WTC11 (cell line): ENCODE results near the gene HSD17B8. TPM values are rescaled to one million over a fixed set of nuclear protein-coding genes. Genes with fewer than 3 reads are reported as not detected.
"Not testable (repeated sequence)": the region's sequence is repeated elsewhere in the genome, so short reads cannot be mapped to it uniquely, and the experiment has no call there.

ENCODE experiments used
- ATAC-seq: fragments of 200-7000 bp; cut with Tn5 transposase; 2 replicates; pipeline ENCODE4 v1.10.0; 2021; ENCODE audit warnings: mild to moderate bottlenecking, moderate library complexity
- CTCF ChIA-PET: fragments of 300-600 bp; sonication (Branson Sonifier 250); formaldehyde crosslinking; loops from one replicate; lab custom pipeline; 2021; ENCODE audit warnings: antibody characterized with exemption; lab: Charles Lee
- POLR2A ChIA-PET: fragments of 350-600 bp; sonication (Branson Sonifier 250); formaldehyde crosslinking; loops from one replicate; lab custom pipeline; 2021; ENCODE audit warnings: antibody characterized with exemption; lab: Charles Lee
- DNase-seq: peaks from one replicate; pipeline ENCODE4 v3.0.0; 2021; ENCODE audit warnings: low spot score
- H3K27ac Mint-ChIP-seq: 2 replicates; pipeline ENCODE4 v1.8.0; 2021; ENCODE audit warnings: mixed read lengths
- H3K27me3 Mint-ChIP-seq: 2 replicates; pipeline ENCODE4 v1.8.0; 2021; ENCODE audit warnings: low read depth, mild to moderate bottlenecking, moderate library complexity, mixed read lengths
- H3K36me3 Mint-ChIP-seq: 2 replicates; pipeline ENCODE4 v1.8.0; 2021; ENCODE audit warnings: mixed read lengths
- H3K4me1 Mint-ChIP-seq: 2 replicates; pipeline ENCODE4 v1.8.0; 2022; ENCODE audit warnings: mixed read lengths
- H3K4me3 Mint-ChIP-seq: 2 replicates; pipeline ENCODE4 v1.8.0; 2021; ENCODE audit warnings: mild to moderate bottlenecking, moderate library complexity, mixed read lengths
- H3K9me3 Mint-ChIP-seq: 2 replicates; pipeline ENCODE4 v1.8.0; 2021; ENCODE audit warnings: mixed read lengths
- E2F5 ChIP-seq: sonication (generic); formaldehyde crosslinking; IDR thresholded peaks from 2 replicates; pipeline ENCODE4 v1.8.1; 2022; ENCODE audit warnings: mild to moderate bottlenecking, moderate library complexity, missing genetic modification reagents
- ERG ChIP-seq: fragments of 250-450 bp; sonication (Bioruptor Pico); IDR thresholded peaks from 2 replicates; pipeline ENCODE4 v1.8.0; 2021; ENCODE audit warnings: mild to moderate bottlenecking
- JUN ChIP-seq: sonication (generic); formaldehyde crosslinking; IDR thresholded peaks from 2 replicates; pipeline ENCODE4 v1.8.0; 2023; ENCODE audit warnings: mild to moderate bottlenecking, missing genetic modification reagents
- NFE2L1 ChIP-seq: sonication (generic); formaldehyde crosslinking; IDR thresholded peaks from 2 replicates; pipeline ENCODE4 v1.8.1; 2023; ENCODE audit warnings: missing genetic modification reagents
- NR2C2 ChIP-seq: sonication (generic); formaldehyde crosslinking; IDR thresholded peaks from 2 replicates; pipeline ENCODE4 v1.8.0; 2022; ENCODE audit warnings: mild to moderate bottlenecking, missing genetic modification reagents
- SMAD3 ChIP-seq: sonication (generic); formaldehyde crosslinking; IDR thresholded peaks from 2 replicates; pipeline ENCODE4 v1.8.0; 2022; ENCODE audit warnings: missing genetic modification reagents, mild to moderate bottlenecking, borderline replicate concordance
- SOX15 ChIP-seq: fragments of 250-450 bp; sonication (Bioruptor Pico); IDR thresholded peaks from 2 replicates; pipeline ENCODE4 v1.9.0; 2021; ENCODE audit warnings: mild to moderate bottlenecking
- TEAD4 ChIP-seq: sonication (generic); formaldehyde crosslinking; IDR thresholded peaks from 2 replicates; pipeline ENCODE4 v1.8.0; 2022; ENCODE audit warnings: mild to moderate bottlenecking, missing genetic modification reagents
- TP53 ChIP-seq: sonication (generic); formaldehyde crosslinking; IDR thresholded peaks from 2 replicates; pipeline ENCODE4 v1.8.1; 2023; ENCODE audit warnings: mild to moderate bottlenecking, missing genetic modification reagents
- total RNA-seq: library from RNA; stranded (reverse); gene quantifications from 3 replicates; pipeline ENCODE4 v1.2.3, GENCODE V29; 2021
- TF ChIP-seq, protein P1 (sequence below): fragments of 250-450 bp; sonication (Bioruptor Pico); IDR thresholded peaks from 2 replicates; pipeline ENCODE4 v1.9.0; 2021; ENCODE audit warnings: mild to moderate bottlenecking, borderline replicate concordance
- TF ChIP-seq, protein P2 (sequence below): sonication (generic); formaldehyde crosslinking; IDR thresholded peaks from 2 replicates; pipeline ENCODE4 v1.8.1; 2022; ENCODE audit warnings: mild to moderate bottlenecking, missing genetic modification reagents, moderate library complexity, borderline replicate concordance

HSD17B8 gene
- total RNA-seq, 1 experiment from 2014 or later: 8.1 TPM

- TF ChIP-seq ERG (CRISPR knock-in tag) (no peak), NFE2L1 (CRISPR knock-in tag) (no peak)
Measured at GRCh38 chr6:33215271-33216116, 11.0 kb downstream of the HSD17B8 start (continued).

GRCh38 chr6:33216117-33216649, 11.7 kb downstream of the HSD17B8 start:
- TF ChIP-seq, protein P1, sequence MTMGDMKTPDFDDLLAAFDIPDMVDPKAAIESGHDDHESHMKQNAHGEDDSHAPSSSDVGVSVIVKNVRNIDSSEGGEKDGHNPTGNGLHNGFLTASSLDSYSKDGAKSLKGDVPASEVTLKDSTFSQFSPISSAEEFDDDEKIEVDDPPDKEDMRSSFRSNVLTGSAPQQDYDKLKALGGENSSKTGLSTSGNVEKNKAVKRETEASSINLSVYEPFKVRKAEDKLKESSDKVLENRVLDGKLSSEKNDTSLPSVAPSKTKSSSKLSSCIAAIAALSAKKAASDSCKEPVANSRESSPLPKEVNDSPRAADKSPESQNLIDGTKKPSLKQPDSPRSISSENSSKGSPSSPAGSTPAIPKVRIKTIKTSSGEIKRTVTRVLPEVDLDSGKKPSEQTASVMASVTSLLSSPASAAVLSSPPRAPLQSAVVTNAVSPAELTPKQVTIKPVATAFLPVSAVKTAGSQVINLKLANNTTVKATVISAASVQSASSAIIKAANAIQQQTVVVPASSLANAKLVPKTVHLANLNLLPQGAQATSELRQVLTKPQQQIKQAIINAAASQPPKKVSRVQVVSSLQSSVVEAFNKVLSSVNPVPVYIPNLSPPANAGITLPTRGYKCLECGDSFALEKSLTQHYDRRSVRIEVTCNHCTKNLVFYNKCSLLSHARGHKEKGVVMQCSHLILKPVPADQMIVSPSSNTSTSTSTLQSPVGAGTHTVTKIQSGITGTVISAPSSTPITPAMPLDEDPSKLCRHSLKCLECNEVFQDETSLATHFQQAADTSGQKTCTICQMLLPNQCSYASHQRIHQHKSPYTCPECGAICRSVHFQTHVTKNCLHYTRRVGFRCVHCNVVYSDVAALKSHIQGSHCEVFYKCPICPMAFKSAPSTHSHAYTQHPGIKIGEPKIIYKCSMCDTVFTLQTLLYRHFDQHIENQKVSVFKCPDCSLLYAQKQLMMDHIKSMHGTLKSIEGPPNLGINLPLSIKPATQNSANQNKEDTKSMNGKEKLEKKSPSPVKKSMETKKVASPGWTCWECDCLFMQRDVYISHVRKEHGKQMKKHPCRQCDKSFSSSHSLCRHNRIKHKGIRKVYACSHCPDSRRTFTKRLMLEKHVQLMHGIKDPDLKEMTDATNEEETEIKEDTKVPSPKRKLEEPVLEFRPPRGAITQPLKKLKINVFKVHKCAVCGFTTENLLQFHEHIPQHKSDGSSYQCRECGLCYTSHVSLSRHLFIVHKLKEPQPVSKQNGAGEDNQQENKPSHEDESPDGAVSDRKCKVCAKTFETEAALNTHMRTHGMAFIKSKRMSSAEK: no peak
- no peak for TF ChIP-seq TEAD4 (CRISPR knock-in tag)
- TF ChIP-seq, protein P2, sequence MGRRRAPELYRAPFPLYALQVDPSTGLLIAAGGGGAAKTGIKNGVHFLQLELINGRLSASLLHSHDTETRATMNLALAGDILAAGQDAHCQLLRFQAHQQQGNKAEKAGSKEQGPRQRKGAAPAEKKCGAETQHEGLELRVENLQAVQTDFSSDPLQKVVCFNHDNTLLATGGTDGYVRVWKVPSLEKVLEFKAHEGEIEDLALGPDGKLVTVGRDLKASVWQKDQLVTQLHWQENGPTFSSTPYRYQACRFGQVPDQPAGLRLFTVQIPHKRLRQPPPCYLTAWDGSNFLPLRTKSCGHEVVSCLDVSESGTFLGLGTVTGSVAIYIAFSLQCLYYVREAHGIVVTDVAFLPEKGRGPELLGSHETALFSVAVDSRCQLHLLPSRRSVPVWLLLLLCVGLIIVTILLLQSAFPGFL (CRISPR knock-in tag): no peak
- DNase-seq (no peak), ATAC-seq (no peak)
- ChIA-PET CTCF (interaction anchor here (2.5 kb wide), 1 partner anchor 33 kb away, joined by 10 read pairs; no protein-coding TSS in a partner anchor), POLR2A (no interaction called here)
- Mint-ChIP-seq H3K4me1 (peaks cover 36% of the 10 kb centered on the region), H3K27me3 (peaks cover 92% of the 10 kb centered on the region), H3K27ac (no peak overlapping the region), H3K9me3 (no peaks in the 10 kb centered on the region), H3K4me3 (no peak overlapping the region), H3K36me3 (no peaks in the 10 kb centered on the region)

DNA sequence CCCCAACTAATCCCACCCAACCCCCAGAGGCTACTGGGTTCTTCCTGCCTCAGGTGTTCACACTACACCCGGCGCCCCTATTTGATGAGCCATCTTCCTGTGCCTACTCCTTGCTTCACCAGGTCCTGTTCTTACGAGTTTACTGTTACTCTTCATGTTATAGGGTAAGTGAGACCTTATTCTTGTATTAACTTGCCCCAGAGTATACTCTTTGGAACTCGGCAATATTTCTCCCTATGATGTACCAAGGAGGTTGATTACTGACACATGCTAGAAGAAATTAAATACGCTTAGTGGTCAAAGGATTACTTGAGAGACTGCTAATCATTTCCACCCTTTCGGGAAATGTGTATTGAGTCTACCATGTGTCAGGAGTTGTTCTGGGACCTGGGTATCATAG, 12.8 kb downstream of the HSD17B8 start:
- Mint-ChIP-seq H3K4me3 (no peak overlapping the region), H3K27me3 (peaks cover 98% of the 10 kb centered on the region)

DNA sequence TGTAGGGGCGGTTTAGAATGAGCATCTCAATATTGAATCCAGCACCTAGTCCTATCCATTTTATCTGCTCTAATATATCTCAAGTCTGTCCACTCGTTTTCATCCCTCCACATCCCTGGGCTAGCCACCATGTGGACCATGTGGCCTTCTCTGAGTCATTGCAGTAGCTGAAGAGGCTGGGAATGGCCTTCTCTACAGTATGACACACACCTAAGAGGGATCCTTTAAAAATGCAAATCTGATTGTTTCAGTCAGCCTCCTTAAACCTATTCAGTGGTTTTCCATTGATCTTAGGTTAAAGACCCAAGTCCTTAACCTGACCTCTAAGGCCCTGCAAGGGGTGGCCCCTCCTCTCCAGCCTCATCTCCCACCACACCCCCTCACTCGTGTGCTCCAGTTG, 13.2 kb downstream of the HSD17B8 start:
- no peak for DNase-seq
- Mint-ChIP-seq H3K36me3 (no peaks in the 10 kb centered on the region), H3K4me1 (peaks cover 25% of the 10 kb centered on the region), H3K27me3 (peaks cover 97% of the 10 kb centered on the region), H3K4me3 (no peak overlapping the region), H3K27ac (no peak overlapping the region), H3K9me3 (0 out of 2 replicates have a peak, but pooled peaks cover 3% of the 10 kb centered on the region)
- POLR2A ChIA-PET: no interaction called here
- TF ChIP-seq E2F5 (CRISPR knock-in tag): no peak
- TF ChIP-seq TP53: no peak
- TF ChIP-seq SMAD3 (CRISPR knock-in tag): no peak
- no peak for TF ChIP-seq JUN (CRISPR knock-in tag)
- no peak for TF ChIP-seq NR2C2
- CTCF ChIA-PET: interaction anchor here (1.3 to 2.6 kb wide), 2 partner anchors 30 to 91 kb away, joined by 3 to 14 read pairs; no protein-coding TSS in a partner anchor
- no peak for ATAC-seq

More for the DNA sequence above, 12.8 kb downstream of the HSD17B8 start:
- 0 out of 2 replicates have a peak, but pooled peaks cover 3% of the 10 kb centered on the region for H3K9me3 Mint-ChIP-seq
- POLR2A ChIA-PET: no interaction called here
- CTCF ChIA-PET: interaction anchor here (1.3 to 2.6 kb wide), 2 partner anchors 31 to 91 kb away, joined by 3 to 14 read pairs; no protein-coding TSS in a partner anchor
- H3K27ac Mint-ChIP-seq: no peak overlapping the region
- TF ChIP-seq TP53: no peak
- TF ChIP-seq SOX15 (CRISPR knock-in tag): no peak
- DNase-seq (no peak), ATAC-seq (no peak)
- no peaks in the 10 kb centered on the region for H3K36me3 Mint-ChIP-seq
- H3K4me1 Mint-ChIP-seq: peaks cover 28% of the 10 kb centered on the region

- Mint-ChIP-seq H3K27ac (peak overlapping the region; percentile 71; the same call in 1 of the 2 replicates), H3K27me3 (peaks cover 27% of the 10 kb centered on the region), H3K4me3 (peak overlapping the region; percentile 59), H3K4me1 (peaks cover 21% of the 10 kb centered on the region)
- peak; percentile 18; the same call in 1 of the 2 replicates for ATAC-seq
- H3K36me3 Mint-ChIP-seq, DNase-seq, H3K9me3 Mint-ChIP-seq, POLR2A ChIA-PET: not testable (repeated sequence)
- CTCF ChIA-PET: interaction anchor here (0.6 to 2.4 kb wide), 11 partner anchors 9 to 293 kb away, joined by 3 to 31 read pairs (median 3); partner anchors contain the start of genes COL11A2, HSD17B8 and RING1
Measured at GRCh38 chr6:33226503-33227120, 22.2 kb downstream of the HSD17B8 start.
